ENCODE results near the gene RIOK2.
A peak's percentile ranks its signal among the peaks of the same experiment; 100 is the strongest.

The RIOK2 gene

DNA sequence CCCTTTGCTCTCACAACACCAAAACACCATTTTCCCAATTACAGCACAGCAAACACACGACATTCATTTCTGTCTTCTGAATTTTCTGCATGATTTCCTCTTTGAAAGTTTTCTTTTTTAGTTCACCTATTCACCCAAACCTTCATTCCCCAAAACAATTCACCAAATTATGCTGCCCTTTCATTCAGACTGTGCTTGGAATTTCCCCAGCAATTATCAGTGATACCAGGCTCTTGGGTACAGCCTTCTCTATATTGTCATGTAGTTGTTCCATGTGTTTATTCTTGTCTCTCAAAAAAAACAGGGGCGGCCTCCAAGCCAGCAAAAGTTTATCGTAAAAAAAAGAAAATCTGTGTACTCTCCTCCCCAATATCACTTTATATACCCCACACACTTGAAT, 31.7 kb downstream of the RIOK2 start:
- no peak overlapping the region for H3K4me3 ChIP-seq (ENCODE audit: low read length, poor library complexity, severe bottlenecking)
- H3K36me3 ChIP-seq (ENCODE audit: insufficient read depth, low read length), result no peaks in the 10 kb centered on the region
- H3K4me1 ChIP-seq (ENCODE audit: insufficient read depth, low read length, poor library complexity, severe bottlenecking), result no peaks in the 10 kb centered on the region
- H3K4me2 ChIP-seq (ENCODE audit: low read depth, low read length, poor library complexity, severe bottlenecking), result no peak overlapping the region
- no peak for TF ChIP-seq EZH2phosphoT487 (IDR thresholded peaks at IDR 0.05; ENCODE audit: borderline replicate concordance)
- TF ChIP-seq CTCF (conservative IDR thresholded peaks at IDR 0.05; ENCODE audit: low read length), result no peak
- no peaks in the 10 kb centered on the region for H3K9me2 ChIP-seq (replicated peaks; ENCODE audit: low read depth, low read length)
- no peak overlapping the region for H2AFZ ChIP-seq (ENCODE audit: low read length)
- no peaks in the 10 kb centered on the region for H3K79me2 ChIP-seq (ENCODE audit: insufficient read depth, low read length)
- H3K27me3 ChIP-seq (ENCODE audit: insufficient read depth, low read length, poor library complexity, severe bottlenecking), result no peaks in the 10 kb centered on the region
- H3F3A ChIP-seq (ENCODE audit: low read depth), result no peaks in the 10 kb centered on the region
- H3K9me3 ChIP-seq (ENCODE audit: insufficient read depth, low read depth, low read length), result 0 out of 2 replicates have a peak, but pooled peaks cover 3% of the 10 kb centered on the region
- H4K20me1 ChIP-seq (ENCODE audit: insufficient read depth, low read length, poor library complexity, severe bottlenecking), result no peaks in the 10 kb centered on the region
- no peak overlapping the region for H3K9ac ChIP-seq (ENCODE audit: low read depth, low read length, poor library complexity, severe bottlenecking)

GRCh38 chr5:97150401-97150800, 32.6 kb downstream of the RIOK2 start:
- no peaks in the 10 kb centered on the region for H3K9me2 ChIP-seq (replicated peaks; ENCODE audit: low read depth, low read length)
- H3K36me3 ChIP-seq (ENCODE audit: insufficient read depth, low read length), result no peaks in the 10 kb centered on the region
- no peak overlapping the region for H3K9ac ChIP-seq (ENCODE audit: low read depth, low read length, poor library complexity, severe bottlenecking)
- H3K9me3 ChIP-seq (ENCODE audit: insufficient read depth, low read depth, low read length), result 0 out of 2 replicates have a peak, but pooled peaks cover 3% of the 10 kb centered on the region
- H3K4me3 ChIP-seq (ENCODE audit: low read length, poor library complexity, severe bottlenecking), result no peak overlapping the region
- H3K4me1 ChIP-seq (ENCODE audit: insufficient read depth, low read length, poor library complexity, severe bottlenecking), result no peaks in the 10 kb centered on the region
- no peak overlapping the region for H3K4me2 ChIP-seq (ENCODE audit: low read depth, low read length, poor library complexity, severe bottlenecking)
- TF ChIP-seq EZH2phosphoT487 (IDR thresholded peaks at IDR 0.05; ENCODE audit: borderline replicate concordance), result no peak
- no peak for TF ChIP-seq CTCF (conservative IDR thresholded peaks at IDR 0.05; ENCODE audit: low read length)
- H4K20me1 ChIP-seq (ENCODE audit: insufficient read depth, low read length, poor library complexity, severe bottlenecking), result no peaks in the 10 kb centered on the region
- no peaks in the 10 kb centered on the region for H3K79me2 ChIP-seq (ENCODE audit: insufficient read depth, low read length)
- H3F3A ChIP-seq (ENCODE audit: low read depth), result no peaks in the 10 kb centered on the region
- H3K27me3 ChIP-seq (ENCODE audit: insufficient read depth, low read length, poor library complexity, severe bottlenecking), result no peaks in the 10 kb centered on the region
- H2AFZ ChIP-seq (ENCODE audit: low read length), result peak overlapping the region; percentile 56

DNA sequence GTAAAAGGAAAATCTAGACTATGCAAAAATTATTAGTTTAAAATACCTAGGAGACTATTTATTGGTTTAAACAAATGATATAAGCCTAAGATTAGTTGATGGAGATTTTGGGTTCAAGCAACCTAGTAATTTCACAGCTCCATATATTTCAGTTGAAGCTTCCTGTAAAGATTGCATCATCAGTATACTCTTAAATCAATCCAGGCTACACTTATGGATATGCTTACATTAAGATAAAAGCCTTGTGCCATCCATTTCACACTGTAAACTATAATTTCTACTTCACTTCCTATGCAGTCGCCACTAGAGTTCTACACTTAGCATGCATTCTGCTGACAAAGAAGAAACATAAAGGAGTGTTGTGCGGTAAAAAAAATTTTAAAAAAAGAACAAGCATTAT, 33.3 kb downstream of the RIOK2 start:
- TF ChIP-seq EZH2phosphoT487 (IDR thresholded peaks at IDR 0.05; ENCODE audit: borderline replicate concordance), result no peak
- TF ChIP-seq CTCF (conservative IDR thresholded peaks at IDR 0.05; ENCODE audit: low read length), result no peak
- Histone ChIP-seq H3K4me3 (ENCODE audit: low read length, poor library complexity, severe bottlenecking) (no peak overlapping the region), H3F3A (ENCODE audit: low read depth) (no peaks in the 10 kb centered on the region), H3K9me3 (ENCODE audit: insufficient read depth, low read depth, low read length) (no peaks in the 10 kb centered on the region), H3K27me3 (ENCODE audit: insufficient read depth, low read length, poor library complexity, severe bottlenecking) (no peaks in the 10 kb centered on the region), H3K4me1 (ENCODE audit: insufficient read depth, low read length, poor library complexity, severe bottlenecking) (no peaks in the 10 kb centered on the region), H3K4me2 (ENCODE audit: low read depth, low read length, poor library complexity, severe bottlenecking) (no peak overlapping the region), H2AFZ (ENCODE audit: low read length) (0 out of 2 replicates have a peak overlapping the region, but pooled peaks have one; percentile 56), H3K9me2 (replicated peaks; ENCODE audit: low read depth, low read length) (no peaks in the 10 kb centered on the region), H3K36me3 (ENCODE audit: insufficient read depth, low read length) (no peaks in the 10 kb centered on the region), H3K79me2 (ENCODE audit: insufficient read depth, low read length) (no peaks in the 10 kb centered on the region), H3K9ac (ENCODE audit: low read depth, low read length, poor library complexity, severe bottlenecking) (no peak overlapping the region), H4K20me1 (ENCODE audit: insufficient read depth, low read length, poor library complexity, severe bottlenecking) (no peaks in the 10 kb centered on the region)
